Measurements from ENCODE around the gene FAM221A. TPM values are rescaled to one million over a fixed set of nuclear protein-coding genes. Genes with fewer than 3 reads are reported as not detected.

The FAM221A gene
- total RNA-seq, 3 donors from 2014 or later (not counting 1 experiment from before 2014, with no cell fraction given), result 5.7 to 7.4 (median 6.9) TPM

DNA sequence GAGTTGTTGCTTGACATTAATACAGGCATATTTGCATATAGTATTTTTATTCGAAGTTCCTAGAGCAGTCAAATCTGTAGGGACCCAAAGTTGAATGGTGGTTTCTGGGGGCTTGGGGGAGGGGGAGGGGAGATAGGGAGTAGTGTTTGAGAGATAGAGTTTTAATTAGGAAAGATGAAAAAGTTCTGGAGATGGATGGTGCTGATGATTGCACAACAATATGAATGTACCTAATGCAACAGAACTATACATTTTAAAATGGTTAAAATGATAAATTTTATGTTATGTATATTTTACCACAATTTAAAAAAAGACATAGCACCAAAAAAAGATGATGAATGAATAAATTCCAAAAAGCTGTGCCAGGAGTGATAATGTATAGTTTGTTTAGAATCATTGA is 71.9 kb downstream of the FAM221A start:
- DNase-seq (no peak), ATAC-seq (no peak)
- Histone ChIP-seq H3K9me3 (ENCODE audit: control insufficient read depth, insufficient read depth, low read length) (no peaks in the 10 kb centered on the region), H3K27me3 (ENCODE audit: control insufficient read depth, insufficient read depth, low read length) (no peaks in the 10 kb centered on the region), H3K36me3 (ENCODE audit: control insufficient read depth, insufficient read depth, low read length) (no peaks in the 10 kb centered on the region), H3K4me3 (ENCODE audit: low read length) (no peak overlapping the region), H3K4me1 (ENCODE audit: control insufficient read depth, insufficient read depth, low read length) (no peaks in the 10 kb centered on the region), H3K27ac (ENCODE audit: low read length) (no peak overlapping the region)
- TF ChIP-seq, protein P1, sequence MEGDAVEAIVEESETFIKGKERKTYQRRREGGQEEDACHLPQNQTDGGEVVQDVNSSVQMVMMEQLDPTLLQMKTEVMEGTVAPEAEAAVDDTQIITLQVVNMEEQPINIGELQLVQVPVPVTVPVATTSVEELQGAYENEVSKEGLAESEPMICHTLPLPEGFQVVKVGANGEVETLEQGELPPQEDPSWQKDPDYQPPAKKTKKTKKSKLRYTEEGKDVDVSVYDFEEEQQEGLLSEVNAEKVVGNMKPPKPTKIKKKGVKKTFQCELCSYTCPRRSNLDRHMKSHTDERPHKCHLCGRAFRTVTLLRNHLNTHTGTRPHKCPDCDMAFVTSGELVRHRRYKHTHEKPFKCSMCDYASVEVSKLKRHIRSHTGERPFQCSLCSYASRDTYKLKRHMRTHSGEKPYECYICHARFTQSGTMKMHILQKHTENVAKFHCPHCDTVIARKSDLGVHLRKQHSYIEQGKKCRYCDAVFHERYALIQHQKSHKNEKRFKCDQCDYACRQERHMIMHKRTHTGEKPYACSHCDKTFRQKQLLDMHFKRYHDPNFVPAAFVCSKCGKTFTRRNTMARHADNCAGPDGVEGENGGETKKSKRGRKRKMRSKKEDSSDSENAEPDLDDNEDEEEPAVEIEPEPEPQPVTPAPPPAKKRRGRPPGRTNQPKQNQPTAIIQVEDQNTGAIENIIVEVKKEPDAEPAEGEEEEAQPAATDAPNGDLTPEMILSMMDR (IDR thresholded peaks at IDR 0.05), result no peak
- WGBS (ENCODE audit: insufficient coverage), result 75% methylated on average over 1 of the region's 1 CpG
- Mint-ChIP-seq H3K4me1 (no peaks in the 10 kb centered on the region), H3K36me3 (no peaks in the 10 kb centered on the region), H3K27me3 (ENCODE audit: low read depth in 2 of 2) (no peaks in the 10 kb centered on the region), H3K27ac (no peak overlapping the region), H3K9me3 (no peaks in the 10 kb centered on the region), H3K4me3 (no peak overlapping the region)
- intact Hi-C loops (cut with micrococcal nuclease), result no loop called here

Other genes starting within 250 kb of the FAM221A start
- gene IGF2BP3, start 209.7 kb upstream of the FAM221A start, total RNA-seq, result 1 to 10 TPM in 2 of 3 donors, not detected in 1; 1.4 to 2.9 TPM
- gene TRA2A, start 148.2 kb upstream of the FAM221A start, total RNA-seq, result 100 to 1,000 TPM; 269 to 385 (median 324) TPM
- 10 to 100 TPM; 13.4 to 19.0 (median 16.9) TPM for gene CCDC126, start 82.8 kb upstream of the FAM221A start, total RNA-seq
- gene STK31, start 30.0 kb downstream of the FAM221A start, total RNA-seq, result 1 to 10 TPM in 1 of 3 donors, under 1 TPM in 2; 0.39 to 1.3 (median 0.94) TPM

Measured in natural killer cell (primary cell).